ENCODE measurements around the gene ATP8A2. TPM values are rescaled to one million over a fixed set of nuclear protein-coding genes. Genes with fewer than 3 reads are reported as not detected.

The ATP8A2 gene
- total RNA-seq, 4 donors from 2014 or later: 0.29 to 0.65 (median 0.46) TPM

DNA sequence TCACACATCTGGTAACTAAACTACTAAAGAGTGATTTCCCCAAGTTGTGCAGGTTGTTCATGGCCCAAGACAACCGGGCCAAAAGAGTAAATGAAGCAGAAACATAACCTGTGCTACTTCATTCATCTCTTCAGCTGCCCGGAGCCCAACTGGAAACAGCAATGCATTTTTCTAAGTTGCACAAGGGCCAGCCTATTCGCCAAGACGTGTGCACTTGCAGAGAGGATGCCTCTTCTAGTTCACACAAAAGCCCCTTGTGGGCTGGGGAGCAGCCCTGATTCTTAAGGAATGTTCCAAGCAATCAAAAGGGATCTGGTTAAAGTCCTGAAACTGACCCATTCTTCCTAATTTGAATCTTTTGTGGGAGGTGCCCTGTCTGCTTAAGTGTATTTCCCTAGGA is 404.2 kb downstream of the ATP8A2 start:
- Histone ChIP-seq H3K27ac (replicated peaks in 1 of 4) (no peak overlapping the region), H3K9me3 (no peaks in the 10 kb centered on the region), H3K36me3 (no peaks in the 10 kb centered on the region), H3K4me1 (no peaks in the 10 kb centered on the region), H3K4me3 (no peak overlapping the region), H3K27me3 (peaks cover 0 to 13% (median 0%) of the 10 kb centered on the region in 4 donors)
- intact Hi-C loops (cut with DNase I): no loop called here
- TF ChIP-seq POLR2AphosphoS5 (IDR thresholded peaks at IDR 0.05) (no peak), EP300 (IDR thresholded peaks at IDR 0.05) (no peak), POLR2A (IDR thresholded peaks at IDR 0.05; ENCODE audit: low read depth) (no peak)
- TF ChIP-seq, protein P1, sequence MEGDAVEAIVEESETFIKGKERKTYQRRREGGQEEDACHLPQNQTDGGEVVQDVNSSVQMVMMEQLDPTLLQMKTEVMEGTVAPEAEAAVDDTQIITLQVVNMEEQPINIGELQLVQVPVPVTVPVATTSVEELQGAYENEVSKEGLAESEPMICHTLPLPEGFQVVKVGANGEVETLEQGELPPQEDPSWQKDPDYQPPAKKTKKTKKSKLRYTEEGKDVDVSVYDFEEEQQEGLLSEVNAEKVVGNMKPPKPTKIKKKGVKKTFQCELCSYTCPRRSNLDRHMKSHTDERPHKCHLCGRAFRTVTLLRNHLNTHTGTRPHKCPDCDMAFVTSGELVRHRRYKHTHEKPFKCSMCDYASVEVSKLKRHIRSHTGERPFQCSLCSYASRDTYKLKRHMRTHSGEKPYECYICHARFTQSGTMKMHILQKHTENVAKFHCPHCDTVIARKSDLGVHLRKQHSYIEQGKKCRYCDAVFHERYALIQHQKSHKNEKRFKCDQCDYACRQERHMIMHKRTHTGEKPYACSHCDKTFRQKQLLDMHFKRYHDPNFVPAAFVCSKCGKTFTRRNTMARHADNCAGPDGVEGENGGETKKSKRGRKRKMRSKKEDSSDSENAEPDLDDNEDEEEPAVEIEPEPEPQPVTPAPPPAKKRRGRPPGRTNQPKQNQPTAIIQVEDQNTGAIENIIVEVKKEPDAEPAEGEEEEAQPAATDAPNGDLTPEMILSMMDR (IDR thresholded peaks at IDR 0.05): no peak
- no peak for DNase-seq (ENCODE audit: extremely low spot score)
- 85% methylated on average over 4 of the region's 4 CpGs for WGBS

DNA sequence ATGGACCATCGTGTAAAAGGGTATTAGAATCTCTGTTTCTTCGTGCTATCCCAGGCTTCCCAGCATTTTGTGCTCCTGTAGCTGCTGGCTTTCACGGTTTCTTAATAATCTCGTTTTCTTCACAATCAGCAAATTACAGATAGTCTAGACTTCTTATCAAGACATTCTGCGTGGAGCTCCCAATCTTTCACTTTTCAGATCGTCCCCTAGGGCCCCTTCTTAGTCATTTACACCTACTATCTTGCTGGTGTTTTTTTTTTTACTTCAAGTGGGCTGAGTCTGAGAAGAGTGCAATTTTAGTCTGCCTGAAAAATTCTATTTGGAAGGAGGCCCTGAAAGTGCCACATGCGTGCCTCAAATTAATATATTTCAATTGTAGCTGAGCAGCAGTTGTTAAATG is 404.9 kb downstream of the ATP8A2 start:
- 76% methylated on average over 7 of the region's 7 CpGs for WGBS
- Histone ChIP-seq H3K27ac (replicated peaks in 1 of 4) (no peak overlapping the region), H3K4me1 (no peaks in the 10 kb centered on the region), H3K4me3 (no peak overlapping the region), H3K9me3 (no peaks in the 10 kb centered on the region), H3K27me3 (peaks cover 0 to 13% (median 0%) of the 10 kb centered on the region in 4 donors), H3K36me3 (no peaks in the 10 kb centered on the region)
- intact Hi-C loops (cut with DNase I): no loop called here
- TF ChIP-seq EP300 (IDR thresholded peaks at IDR 0.05) (no peak), POLR2A (IDR thresholded peaks at IDR 0.05; ENCODE audit: low read depth) (no peak)
- no peak for DNase-seq (ENCODE audit: extremely low spot score)

DNA sequence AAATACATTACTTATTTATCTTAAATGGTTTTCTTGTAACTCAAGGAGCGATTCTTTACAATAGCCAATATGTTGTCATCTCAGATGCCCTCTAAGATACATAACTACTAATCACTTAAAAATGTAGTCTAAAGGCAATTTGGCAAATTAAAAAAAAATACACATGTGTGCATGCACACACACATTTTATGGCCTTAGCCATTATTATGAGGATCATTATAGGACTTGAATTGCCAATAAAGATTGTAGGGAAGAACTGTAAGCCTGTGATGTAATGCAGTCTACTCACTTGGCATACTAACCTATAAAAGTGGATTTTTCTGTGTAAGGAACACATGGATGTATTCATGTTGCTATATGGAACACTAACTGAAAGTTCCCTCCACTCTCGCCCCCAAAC is 405.7 kb downstream of the ATP8A2 start:
- TF ChIP-seq POLR2AphosphoS5 (IDR thresholded peaks at IDR 0.05): no peak
- no peak for TF ChIP-seq EP300 (IDR thresholded peaks at IDR 0.05)
- TF ChIP-seq, protein P1 (IDR thresholded peaks at IDR 0.05): no peak
- no peaks in the 10 kb centered on the region for H3K9me3 ChIP-seq
- H3K36me3 ChIP-seq: no peaks in the 10 kb centered on the region
- WGBS: 92% methylated on average over 2 of the region's 2 CpGs
- no peak overlapping the region for H3K27ac ChIP-seq (replicated peaks in 1 of 4)
- intact Hi-C loops (cut with DNase I): no loop called here
- peaks cover 0 to 13% (median 0%) of the 10 kb centered on the region in 4 donors for H3K27me3 ChIP-seq
- no peak overlapping the region for H3K4me3 ChIP-seq
- no peak for DNase-seq (ENCODE audit: extremely low spot score)
- no peaks in the 10 kb centered on the region for H3K4me1 ChIP-seq

- DNase-seq (ENCODE audit: extremely low spot score): no peak
- no peaks in the 10 kb centered on the region for H3K36me3 ChIP-seq
- H3K27ac ChIP-seq (replicated peaks in 1 of 4): no peak overlapping the region
- H3K9me3 ChIP-seq: no peaks in the 10 kb centered on the region
- intact Hi-C loops (cut with DNase I): no loop called here
- WGBS: 91% methylated on average over 7 of the region's 7 CpGs
- H3K4me3 ChIP-seq: no peak overlapping the region
- TF ChIP-seq, protein P1 (IDR thresholded peaks at IDR 0.05): no peak
- TF ChIP-seq POLR2A (IDR thresholded peaks at IDR 0.05; ENCODE audit: low read depth): no peak
- TF ChIP-seq POLR2AphosphoS5 (IDR thresholded peaks at IDR 0.05): no peak
- TF ChIP-seq EP300 (IDR thresholded peaks at IDR 0.05): no peak
- H3K27me3 ChIP-seq: peaks cover 0 to 7% (median 0%) of the 10 kb centered on the region in 4 donors
- H3K4me1 ChIP-seq: no peaks in the 10 kb centered on the region
These were observed 406.6 kb downstream of the ATP8A2 start for GRCh38 chr13:25778365-25778764.

- intact Hi-C loops (cut with DNase I): no loop called here
- no peaks in the 10 kb centered on the region for H3K9me3 ChIP-seq
- no peak overlapping the region for H3K27ac ChIP-seq (replicated peaks in 1 of 4)
- H3K36me3 ChIP-seq: no peaks in the 10 kb centered on the region
- no peak overlapping the region for H3K4me3 ChIP-seq
- 80% methylated on average over 4 of the region's 4 CpGs for WGBS
- no peaks in the 10 kb centered on the region for H3K4me1 ChIP-seq
- TF ChIP-seq EP300 (IDR thresholded peaks at IDR 0.05) (no peak), POLR2AphosphoS5 (IDR thresholded peaks at IDR 0.05) (no peak), POLR2A (IDR thresholded peaks at IDR 0.05; ENCODE audit: low read depth) (no peak)
- TF ChIP-seq, protein P1 (IDR thresholded peaks at IDR 0.05): no peak
- H3K27me3 ChIP-seq: peaks cover 0 to 5% (median 0%) of the 10 kb centered on the region in 4 donors
- DNase-seq (ENCODE audit: extremely low spot score): no peak
These were observed 407.1 kb downstream of the ATP8A2 start for GRCh38 chr13:25778808-25779305.
